Fibroblast of pulmonary artery (primary cell): ENCODE data around the gene AP3B1.

Source experiments
- DNase-seq: peaks from one replicate; pipeline ENCODE4 v3.0.0-alpha.2; 2010; ENCODE audit warnings: low read depth
- H3K4me3 ChIP-seq: replicated peaks from 2 replicates; pipeline ENCODE4 v1.5.1; 2011; ENCODE audit warnings: low read depth, mild to moderate bottlenecking, control low read depth, low read length, moderate library complexity
- TF ChIP-seq, protein P1 (sequence below): IDR thresholded peaks from 2 replicates; pipeline ENCODE4 v1.5.1; 2011; ENCODE audit warnings: mild to moderate bottlenecking, control low read depth, low read length, inconsistent platforms; ENCODE audit errors: missing control alignments

The AP3B1 gene

DNA sequence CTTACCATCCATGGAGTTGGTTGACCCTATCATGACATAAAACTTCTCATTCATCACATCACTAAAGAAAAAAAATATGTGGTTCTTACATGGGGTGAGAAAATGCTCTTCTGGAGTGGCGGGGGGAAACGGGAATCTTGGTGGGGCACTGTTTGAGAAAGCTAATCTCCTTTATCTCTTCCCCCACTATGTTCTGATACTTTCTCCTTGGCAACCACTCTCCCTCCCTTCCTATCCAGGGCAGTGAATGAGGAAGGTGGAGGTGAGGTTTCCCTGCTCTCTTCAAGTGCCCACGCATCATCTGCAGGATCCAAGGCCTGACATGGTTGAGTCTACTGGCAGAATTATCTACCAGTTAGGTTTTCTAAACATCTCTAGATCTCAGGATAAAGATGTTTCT, 297.6 kb downstream of the AP3B1 start:
- DNase-seq = no peak
- TF ChIP-seq, protein P1, sequence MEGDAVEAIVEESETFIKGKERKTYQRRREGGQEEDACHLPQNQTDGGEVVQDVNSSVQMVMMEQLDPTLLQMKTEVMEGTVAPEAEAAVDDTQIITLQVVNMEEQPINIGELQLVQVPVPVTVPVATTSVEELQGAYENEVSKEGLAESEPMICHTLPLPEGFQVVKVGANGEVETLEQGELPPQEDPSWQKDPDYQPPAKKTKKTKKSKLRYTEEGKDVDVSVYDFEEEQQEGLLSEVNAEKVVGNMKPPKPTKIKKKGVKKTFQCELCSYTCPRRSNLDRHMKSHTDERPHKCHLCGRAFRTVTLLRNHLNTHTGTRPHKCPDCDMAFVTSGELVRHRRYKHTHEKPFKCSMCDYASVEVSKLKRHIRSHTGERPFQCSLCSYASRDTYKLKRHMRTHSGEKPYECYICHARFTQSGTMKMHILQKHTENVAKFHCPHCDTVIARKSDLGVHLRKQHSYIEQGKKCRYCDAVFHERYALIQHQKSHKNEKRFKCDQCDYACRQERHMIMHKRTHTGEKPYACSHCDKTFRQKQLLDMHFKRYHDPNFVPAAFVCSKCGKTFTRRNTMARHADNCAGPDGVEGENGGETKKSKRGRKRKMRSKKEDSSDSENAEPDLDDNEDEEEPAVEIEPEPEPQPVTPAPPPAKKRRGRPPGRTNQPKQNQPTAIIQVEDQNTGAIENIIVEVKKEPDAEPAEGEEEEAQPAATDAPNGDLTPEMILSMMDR = no peak
- H3K4me3 ChIP-seq = no peak overlapping the region

DNA sequence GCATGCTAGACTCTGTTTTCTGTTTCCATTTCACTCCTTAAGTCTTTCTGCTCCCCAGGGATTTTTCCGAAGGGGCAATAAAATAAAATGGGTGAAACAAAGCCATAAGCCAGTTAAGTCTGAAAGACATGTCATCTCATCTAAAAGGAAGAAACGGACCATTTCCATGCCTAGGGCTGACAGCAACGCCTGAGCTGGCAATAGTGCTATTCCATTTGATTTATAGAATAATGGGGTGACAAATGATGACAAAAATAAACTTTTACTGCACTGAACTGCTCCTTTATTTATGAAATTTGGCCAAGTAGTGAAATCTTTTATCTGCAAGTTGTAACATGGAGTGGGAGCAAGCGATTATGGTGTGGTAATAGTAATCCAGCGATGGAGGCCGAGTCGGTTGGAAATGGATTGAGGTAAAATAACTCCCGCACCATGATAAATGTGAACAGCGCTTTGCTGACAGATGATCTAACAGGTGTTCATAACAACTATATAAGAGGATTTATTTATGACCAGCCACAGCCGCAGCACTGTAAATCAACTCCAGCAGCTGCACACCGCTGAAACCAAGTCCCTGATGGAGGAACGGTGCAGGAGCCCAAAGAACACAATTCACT, 298.6 kb downstream of the AP3B1 start:
- TF ChIP-seq, protein P1 = no peak
- no peak overlapping the region for H3K4me3 ChIP-seq
- no peak for DNase-seq

DNA sequence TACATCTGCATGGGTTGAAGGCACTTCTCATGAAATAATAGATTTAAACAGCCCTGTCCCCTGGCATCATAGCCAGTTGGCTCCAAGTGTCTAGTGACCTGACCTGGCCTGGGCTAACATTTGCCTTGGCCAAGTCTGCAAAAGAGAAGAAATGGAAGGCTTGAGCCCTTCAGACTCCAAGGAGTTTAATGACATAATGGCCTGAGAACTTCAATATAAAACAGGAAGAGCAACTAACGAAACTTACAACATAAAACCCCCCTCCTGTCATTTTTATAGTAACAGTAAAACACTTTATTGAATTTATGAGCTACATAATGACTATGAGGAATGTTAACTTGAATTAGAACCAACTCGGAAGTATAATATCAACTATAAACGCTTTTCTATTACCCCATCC, 299.6 kb downstream of the AP3B1 start:
- no peak overlapping the region for H3K4me3 ChIP-seq
- no peak for DNase-seq
- TF ChIP-seq, protein P1 = no peak

DNA sequence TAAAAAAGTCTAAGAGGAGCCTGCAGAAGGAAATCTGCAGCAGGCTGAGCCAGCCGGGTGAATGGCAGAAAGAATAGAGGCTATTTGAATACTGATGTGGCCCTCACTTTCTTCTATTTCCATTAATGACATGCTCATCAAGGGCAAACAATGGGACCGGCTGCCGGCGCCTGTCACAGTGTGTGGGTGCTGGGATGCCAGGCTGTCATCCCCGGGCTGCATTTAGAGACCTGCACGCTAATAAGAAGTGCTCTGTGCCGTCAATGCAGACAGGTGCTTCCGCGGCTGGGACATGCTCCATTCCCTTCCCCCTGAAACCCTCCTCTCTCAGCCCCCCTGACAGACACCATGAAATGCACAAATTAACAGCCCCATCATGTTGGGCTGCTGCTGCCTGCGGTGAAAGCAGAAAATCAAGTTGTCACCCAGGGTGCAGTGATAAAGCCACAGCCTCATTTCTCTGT, 300.6 kb downstream of the AP3B1 start:
- DNase-seq = no peak
- no peak overlapping the region for H3K4me3 ChIP-seq
- TF ChIP-seq, protein P1 = no peak

DNA sequence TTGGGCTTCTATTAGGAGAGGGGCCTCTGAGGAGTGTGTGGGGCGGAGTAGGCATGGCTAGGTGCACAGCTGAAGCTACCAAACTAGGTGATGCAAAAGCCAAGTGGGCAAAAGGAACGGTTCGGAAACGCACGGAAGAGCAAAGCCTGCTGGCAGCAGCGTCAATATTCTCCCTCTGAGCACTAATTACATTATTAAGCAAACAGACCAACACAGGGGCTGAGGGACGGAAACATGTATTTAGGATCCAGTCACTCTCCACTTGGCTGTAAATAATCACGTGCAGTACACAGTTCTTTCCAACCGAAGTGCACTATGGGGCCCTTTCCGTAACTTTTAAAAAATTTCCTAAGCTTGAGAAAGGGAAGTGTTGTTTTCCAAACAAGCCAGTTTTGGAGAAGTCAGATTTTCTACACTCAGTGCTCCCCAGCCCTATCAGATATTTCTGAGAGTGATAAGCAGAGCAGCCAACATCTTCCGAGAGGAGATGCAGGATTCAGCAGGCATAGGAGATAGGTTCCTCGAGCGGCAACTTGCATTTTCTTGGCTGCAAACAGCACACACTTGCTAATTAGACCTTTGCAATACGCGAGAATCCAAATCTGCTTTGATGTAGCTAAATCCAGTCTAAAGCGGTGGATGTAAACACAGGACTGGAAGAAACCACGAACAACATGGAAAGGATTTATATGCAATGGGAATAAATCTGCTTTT, 301.2 kb downstream of the AP3B1 start:
- DNase-seq = no peak
- TF ChIP-seq, protein P1 = no peak
- no peak overlapping the region for H3K4me3 ChIP-seq

DNA sequence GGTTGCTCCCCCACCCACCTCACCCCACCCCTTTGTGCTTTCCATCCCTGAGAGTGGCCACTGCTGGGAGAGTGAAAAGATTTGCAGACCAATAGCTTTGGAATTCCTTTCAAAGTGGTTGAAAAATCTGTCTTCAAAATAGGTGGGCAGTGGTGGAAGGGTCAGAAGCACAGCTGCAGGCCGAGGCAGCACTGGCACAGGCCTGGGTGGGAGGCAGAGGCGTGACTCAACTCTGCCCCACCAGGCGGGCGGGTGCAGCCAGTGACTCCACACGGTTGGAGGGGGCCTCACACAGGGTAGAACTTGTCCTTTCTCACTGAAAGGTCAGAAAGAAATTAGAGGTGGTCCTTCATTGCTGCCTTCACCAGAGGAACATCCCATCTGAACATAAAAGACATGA, 303.4 kb downstream of the AP3B1 start:
- DNase-seq = no peak
- TF ChIP-seq, protein P1 = no peak
- H3K4me3 ChIP-seq = no peak overlapping the region
